AG20443 (cell line): Measurements from ENCODE around the gene MICU1.
"Not testable (repeated sequence)": the region's sequence is repeated elsewhere in the genome, so short reads cannot be mapped to it uniquely, and the experiment has no call there.

ENCODE experiments used
- DNase-seq: peaks from one replicate; pipeline ENCODE4 v3.0.0; 2012; ENCODE audit warnings: low spot score, mixed read lengths

The MICU1 gene

DNA sequence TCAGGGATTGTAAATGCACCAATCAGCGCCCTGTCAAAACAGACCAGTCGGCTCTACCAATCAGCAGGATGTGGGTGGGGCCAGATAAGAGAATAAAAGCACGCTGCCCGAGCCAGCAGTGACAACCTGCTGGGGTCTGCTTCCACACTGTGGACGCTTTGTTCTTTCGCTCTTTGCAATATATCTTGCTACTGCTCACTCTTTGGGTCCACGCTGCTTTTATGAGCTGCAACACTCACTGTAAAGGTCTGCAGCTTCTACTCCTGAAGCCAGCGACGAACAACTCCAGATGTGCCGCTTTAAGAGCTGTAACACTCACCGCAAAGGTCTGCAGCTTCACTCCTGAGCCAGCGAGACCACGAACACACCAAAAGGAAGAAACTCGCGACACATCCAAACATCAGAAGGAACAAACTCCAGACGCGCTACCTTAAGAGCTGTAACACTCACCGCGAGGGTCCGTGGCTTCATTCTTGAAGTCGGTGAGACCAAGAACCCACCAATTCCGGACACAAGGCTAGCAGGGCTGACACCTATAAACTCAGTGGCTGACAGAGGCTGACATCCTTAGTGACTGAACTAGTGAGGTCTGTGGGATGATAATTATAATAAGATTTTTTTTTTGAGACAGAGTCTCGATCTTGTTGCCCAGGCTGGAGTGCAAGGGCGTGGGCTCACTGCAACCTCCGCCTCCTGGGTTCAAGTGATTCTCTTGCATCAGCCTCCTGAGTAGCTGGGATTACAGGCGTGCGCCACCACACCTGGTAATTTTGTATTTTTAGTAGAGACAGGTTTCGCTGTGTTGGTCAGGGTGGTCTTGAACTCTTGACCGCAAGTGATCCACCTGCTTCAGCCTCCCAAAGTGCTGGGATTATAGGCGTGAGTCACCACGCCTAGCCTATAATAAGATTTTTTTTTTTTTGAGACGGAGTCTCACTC is 298.9 kb downstream of the MICU1 start:
- not testable (repeated sequence) for DNase-seq

- not testable (repeated sequence) for DNase-seq
Observed at GRCh38 chr10:72325243-72326175, 300.4 kb downstream of the MICU1 start.

- DNase-seq = no peak
Observed at GRCh38 chr10:72323771-72324191, 302.1 kb downstream of the MICU1 start.

DNA sequence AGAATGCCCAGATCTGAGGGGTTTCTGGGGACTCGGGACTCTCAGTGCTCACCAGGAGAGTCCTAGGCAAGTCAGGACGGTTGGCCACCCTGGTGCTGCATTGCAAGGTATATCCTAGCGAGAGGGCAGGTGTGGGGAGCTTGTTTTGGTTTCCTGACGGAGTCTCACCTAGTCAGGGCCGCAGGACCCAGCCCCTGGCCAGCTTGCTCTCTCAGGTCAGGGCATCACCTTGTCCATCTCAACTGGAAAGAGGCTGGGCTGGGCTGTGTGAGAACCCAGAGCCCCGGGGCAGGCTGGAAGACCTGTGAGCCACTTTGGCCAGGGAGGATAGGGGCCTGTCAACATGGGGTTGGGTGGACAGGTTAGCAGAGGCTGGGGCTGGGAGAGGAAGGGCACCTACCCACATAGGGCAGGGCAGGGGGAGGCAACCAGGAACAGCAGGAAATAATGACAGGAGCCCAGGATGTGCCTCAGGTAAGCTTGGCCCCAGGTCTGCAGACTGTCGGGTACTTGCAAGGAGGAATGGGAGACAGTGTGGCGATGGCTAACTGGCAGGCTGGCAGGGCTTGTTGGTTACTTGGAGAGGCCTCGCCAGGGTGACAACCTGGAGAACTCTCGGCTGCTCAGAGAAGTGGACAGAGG is 302.6 kb downstream of the MICU1 start:
- no peak for DNase-seq

GRCh38 chr10:72322280-72323058 is 303.4 kb downstream of the MICU1 start:
- DNase-seq = no peak

DNA sequence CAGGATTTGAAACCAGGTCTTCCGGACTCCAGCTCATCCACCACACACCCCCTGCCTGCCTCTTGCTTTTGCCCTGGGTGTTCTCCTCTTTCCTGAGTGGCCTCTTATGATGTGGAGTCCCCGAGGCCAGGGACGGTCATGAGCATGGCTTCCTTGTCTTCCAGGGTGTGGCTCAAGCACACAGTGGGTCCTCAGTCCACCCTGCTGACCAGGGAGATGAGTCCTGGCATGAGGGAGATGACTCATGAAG is 303.9 kb downstream of the MICU1 start:
- DNase-seq = no peak

GRCh38 chr10:72321248-72322029 is 304.4 kb downstream of the MICU1 start:
- DNase-seq = no peak

GRCh38 chr10:72320676-72321247 is 305.1 kb downstream of the MICU1 start:
- peak; percentile 91 for DNase-seq

- peak; percentile 95 for DNase-seq
Observed at GRCh38 chr10:72319416-72320254, 306.2 kb downstream of the MICU1 start.

DNA sequence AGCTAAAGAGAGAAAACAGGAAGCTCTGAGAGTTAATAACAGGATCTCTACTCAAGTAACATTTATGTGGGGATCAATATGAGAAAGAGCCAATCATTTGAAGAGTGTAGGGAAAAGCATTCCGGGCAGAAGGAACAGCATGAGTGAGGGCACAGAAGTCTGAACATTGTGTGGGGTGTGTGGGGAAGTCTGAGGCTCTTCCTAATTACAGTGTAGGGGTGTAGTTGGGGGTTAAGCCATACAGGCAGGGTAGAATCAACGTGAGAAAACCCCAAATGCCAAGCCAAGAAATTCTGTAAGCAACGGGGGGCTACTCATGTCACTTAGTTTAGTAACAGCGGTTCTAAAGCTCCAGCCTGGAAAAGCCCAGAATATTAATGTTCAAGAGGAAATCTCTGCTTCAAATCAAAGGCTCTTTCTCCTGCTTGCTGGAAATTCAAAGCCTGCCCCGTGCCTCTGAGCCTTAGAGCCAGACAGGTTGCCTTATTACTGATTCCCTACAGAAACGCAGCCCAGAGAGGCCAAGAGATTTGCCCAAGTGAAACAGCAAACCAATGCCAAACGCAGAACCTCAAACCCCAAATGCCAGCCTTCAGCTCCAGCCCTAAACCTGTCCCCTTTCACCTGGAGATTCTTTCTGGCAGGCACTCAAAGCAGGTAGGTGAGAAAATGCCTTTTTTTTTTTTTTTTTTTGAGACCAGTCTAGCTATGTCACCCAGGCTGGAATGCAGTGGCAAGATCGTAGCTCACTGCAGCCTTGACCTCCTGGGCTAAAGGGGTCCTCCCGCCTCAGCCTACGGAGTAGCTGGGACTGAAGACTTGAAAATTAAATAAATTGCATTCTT is 307.2 kb downstream of the MICU1 start:
- no peak for DNase-seq
